ENCODE data around the gene LUZP2.

The LUZP2 gene

GRCh38 chr11:24708616-24709015 lies 211.8 kb downstream of the LUZP2 start:
- in situ Hi-C loops (cut with MboI; ENCODE audit: low sequenced_read_pairs): no loop called here

DNA sequence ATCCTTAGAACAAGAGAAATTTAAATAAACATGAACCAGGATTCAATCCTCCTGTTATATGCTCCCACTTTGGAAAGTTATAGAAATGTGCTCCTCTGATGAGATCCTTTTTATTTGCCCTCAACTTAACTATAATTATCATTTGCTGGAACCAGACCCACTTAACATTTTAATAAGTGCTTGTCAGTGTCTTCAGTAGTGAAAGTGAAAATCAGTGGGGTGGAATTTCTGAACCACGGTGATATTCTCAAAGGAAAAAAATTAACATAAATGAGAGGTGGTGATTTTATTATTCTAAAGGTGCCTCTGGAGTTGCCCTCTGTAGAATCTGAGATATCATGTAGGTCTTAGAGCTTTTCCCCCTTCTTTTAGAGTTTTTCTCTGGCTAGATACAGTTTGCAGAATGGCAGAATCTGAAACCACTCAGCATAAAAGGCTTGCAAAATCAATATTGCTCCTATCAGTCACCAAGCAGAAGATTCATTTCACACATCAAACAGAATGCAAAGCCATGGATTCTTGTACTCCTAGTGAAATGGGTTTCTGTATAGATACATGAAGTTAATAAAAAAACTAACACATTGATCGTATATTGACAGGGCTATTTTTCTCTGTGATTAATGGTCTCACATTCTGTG lies 213.2 kb downstream of the LUZP2 start:
- in situ Hi-C loops (cut with MboI; ENCODE audit: low sequenced_read_pairs): no loop called here

GRCh38 chr11:24714601-24715000 lies 217.7 kb downstream of the LUZP2 start:
- in situ Hi-C loops (cut with MboI; ENCODE audit: low sequenced_read_pairs): no loop called here

- in situ Hi-C loops (cut with MboI; ENCODE audit: low sequenced_read_pairs): no loop called here
Measured at GRCh38 chr11:24716403-24716802, 219.6 kb downstream of the LUZP2 start.

DNA sequence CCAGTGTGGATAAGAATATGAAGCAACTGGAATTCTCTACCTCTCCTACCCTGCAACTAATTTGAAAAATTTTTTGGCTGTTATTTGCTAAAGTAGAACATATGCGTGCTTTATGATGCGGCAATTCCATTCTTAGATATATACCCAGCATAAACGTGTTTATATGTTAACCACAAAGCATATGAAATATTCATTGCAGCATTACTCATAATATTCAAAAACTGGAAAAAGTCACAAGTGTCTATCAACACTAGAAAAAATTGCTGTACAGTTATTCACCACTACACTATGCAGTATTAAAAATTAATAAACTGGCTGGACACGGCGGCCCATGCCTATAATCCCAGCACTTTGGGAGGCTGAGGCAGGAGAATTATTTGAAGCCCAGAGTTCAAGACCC lies 226.4 kb downstream of the LUZP2 start:
- in situ Hi-C loops (cut with MboI; ENCODE audit: low sequenced_read_pairs): no loop called here

GRCh38 chr11:24731554-24731953 lies 234.7 kb downstream of the LUZP2 start:
- in situ Hi-C loops (cut with MboI; ENCODE audit: low sequenced_read_pairs): no loop called here

GRCh38 chr11:24734742-24735237 lies 237.9 kb downstream of the LUZP2 start:
- in situ Hi-C loops (cut with MboI; ENCODE audit: low sequenced_read_pairs): no loop called here

GRCh38 chr11:24738972-24739371 lies 242.1 kb downstream of the LUZP2 start:
- in situ Hi-C loops (cut with MboI; ENCODE audit: low sequenced_read_pairs): no loop called here

DNA sequence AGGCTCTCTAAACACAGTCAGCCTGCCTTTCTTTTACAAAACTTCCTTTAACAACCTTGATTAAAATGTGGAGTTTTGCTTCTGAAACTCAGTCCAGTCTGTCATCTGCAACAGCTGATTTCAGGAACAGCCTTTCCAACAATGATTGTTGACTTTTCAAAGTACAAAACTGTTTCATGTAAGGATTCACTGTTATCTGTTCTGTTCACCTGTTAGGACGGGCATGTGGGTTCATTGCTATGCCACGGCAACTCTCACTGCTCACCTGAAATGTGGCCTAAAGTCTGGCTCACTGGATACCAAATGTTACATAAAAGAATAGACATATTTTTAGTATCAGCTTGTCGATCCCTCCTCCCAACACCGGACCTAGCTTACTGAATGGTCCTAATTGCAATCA lies 242.8 kb downstream of the LUZP2 start:
- in situ Hi-C loops (cut with MboI; ENCODE audit: low sequenced_read_pairs): no loop called here

- in situ Hi-C loops (cut with MboI; ENCODE audit: low sequenced_read_pairs): no loop called here
Measured at GRCh38 chr11:24747275-24748251, 250.7 kb downstream of the LUZP2 start.

DNA sequence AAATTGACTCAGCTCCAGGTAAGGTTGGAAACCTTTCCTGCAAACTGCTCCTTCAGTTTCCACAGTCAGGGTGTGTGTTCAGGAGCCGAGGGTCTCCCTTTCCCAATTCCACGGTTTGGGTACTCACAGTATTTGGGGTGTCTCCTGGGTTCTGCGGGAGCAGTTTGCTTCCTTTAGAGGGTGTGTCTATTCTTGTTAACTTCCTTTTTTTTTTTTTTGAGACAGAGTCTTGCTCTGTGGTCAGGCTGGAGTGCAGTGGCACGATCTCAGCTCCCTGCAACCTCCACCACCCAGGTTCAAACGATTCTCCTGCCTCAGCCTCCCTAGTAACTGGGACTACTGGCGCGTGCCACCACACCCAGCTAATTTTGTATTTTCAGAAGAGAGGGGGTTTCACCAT lies 251.4 kb downstream of the LUZP2 start:
- in situ Hi-C loops (cut with MboI; ENCODE audit: low sequenced_read_pairs): no loop called here

- in situ Hi-C loops (cut with MboI; ENCODE audit: low sequenced_read_pairs): no loop called here
Measured at GRCh38 chr11:24754406-24754805, 257.6 kb downstream of the LUZP2 start.

GRCh38 chr11:24755260-24755839 lies 258.5 kb downstream of the LUZP2 start:
- in situ Hi-C loops (cut with MboI; ENCODE audit: low sequenced_read_pairs): no loop called here

GRCh38 chr11:24759742-24760141 lies 262.9 kb downstream of the LUZP2 start:
- in situ Hi-C loops (cut with MboI; ENCODE audit: low sequenced_read_pairs): no loop called here

- in situ Hi-C loops (cut with MboI; ENCODE audit: low sequenced_read_pairs): no loop called here
Measured at GRCh38 chr11:24760681-24761080, 263.8 kb downstream of the LUZP2 start.

GRCh38 chr11:24762076-24762475 lies 265.2 kb downstream of the LUZP2 start:
- in situ Hi-C loops (cut with MboI; ENCODE audit: low sequenced_read_pairs): no loop called here

GRCh38 chr11:24767411-24767810 lies 270.6 kb downstream of the LUZP2 start:
- in situ Hi-C loops (cut with MboI; ENCODE audit: low sequenced_read_pairs): no loop called here

DNA sequence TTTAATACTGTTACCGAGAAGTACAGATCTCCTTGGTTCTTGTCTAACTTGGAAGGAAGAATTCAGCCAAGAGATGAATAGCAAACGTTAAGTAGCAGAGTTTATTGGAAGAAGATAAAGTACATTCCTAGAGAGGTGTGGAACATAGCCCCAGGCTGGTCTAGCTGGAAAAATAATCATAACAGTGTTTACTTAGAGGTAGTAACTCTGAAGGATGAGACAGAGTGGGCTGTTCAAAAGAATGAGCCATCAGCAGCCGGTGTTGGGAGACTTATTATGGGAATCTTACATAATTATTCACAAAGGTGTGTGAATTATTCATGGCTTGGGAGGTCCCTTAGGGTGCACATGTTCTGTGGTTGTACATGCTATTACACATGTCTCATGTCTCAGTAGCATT lies 276.5 kb downstream of the LUZP2 start:
- in situ Hi-C loops (cut with MboI; ENCODE audit: low sequenced_read_pairs): no loop called here

GRCh38 chr11:24779791-24780190 lies 282.9 kb downstream of the LUZP2 start:
- in situ Hi-C loops (cut with MboI; ENCODE audit: low sequenced_read_pairs): no loop called here

DNA sequence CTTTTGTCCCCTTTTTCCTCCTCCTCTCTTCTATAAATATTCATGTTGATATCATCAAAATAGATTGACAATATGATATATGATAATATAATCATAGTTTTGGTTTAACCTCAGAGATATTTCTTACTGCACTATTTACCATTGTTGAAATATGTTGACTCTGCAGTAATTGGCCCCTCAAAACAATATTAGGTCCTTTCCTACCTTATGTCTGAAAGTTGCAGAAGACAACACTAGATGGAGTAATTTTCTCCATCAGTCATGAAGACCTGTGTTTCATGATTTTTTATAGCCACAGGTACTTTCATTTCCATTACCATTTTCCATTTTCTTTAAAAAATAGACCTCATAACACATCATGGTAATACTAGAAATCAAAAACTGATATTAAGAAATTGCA lies 284.4 kb downstream of the LUZP2 start:
- in situ Hi-C loops (cut with MboI; ENCODE audit: low sequenced_read_pairs): no loop called here

DNA sequence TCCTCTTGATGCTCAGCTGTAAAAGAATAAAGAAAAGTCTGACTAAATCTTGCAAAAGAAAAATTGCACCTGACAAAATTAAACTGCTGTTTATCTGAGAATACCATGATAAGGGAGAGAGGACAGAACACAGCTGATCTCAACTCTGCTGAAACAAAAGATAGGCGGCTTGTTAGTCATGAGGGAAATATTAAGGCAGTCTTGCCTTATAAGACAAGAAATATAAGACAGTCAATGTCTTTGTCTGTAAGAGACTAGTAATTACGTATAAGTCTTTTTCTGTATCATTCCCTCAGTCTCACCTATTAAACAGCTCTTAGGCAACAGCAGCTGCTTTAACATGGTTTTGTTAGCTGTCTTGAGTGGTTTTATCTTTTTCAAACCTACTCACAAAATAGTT lies 296.6 kb downstream of the LUZP2 start:
- in situ Hi-C loops (cut with MboI; ENCODE audit: low sequenced_read_pairs): no loop called here

DNA sequence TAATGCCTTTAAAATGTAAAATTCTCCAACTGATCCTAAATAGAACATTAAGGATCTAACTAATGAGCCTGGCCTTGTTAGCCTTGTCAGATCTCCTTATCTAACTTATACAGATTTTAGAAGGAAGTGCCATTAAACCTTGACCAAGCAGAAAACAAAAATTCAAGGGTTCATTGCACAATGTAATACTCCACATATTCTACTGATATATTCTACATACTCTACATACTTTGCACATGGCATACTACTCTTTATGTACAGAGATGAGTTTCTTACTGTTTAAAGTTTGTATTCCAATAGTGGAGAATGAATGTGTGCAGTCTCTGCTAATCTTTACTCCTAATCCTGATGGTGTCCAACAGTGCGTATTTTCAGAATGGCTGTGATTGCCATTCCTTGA lies 297.2 kb downstream of the LUZP2 start:
- in situ Hi-C loops (cut with MboI; ENCODE audit: low sequenced_read_pairs): no loop called here
